ENCODE measurements around the gene PRCD. TPM values are rescaled to one million over a fixed set of nuclear protein-coding genes. Genes with fewer than 3 reads are reported as not detected.

Gene PRCD
- total RNA-seq, 1 donor from 2014 or later, result 5.3 TPM

DNA sequence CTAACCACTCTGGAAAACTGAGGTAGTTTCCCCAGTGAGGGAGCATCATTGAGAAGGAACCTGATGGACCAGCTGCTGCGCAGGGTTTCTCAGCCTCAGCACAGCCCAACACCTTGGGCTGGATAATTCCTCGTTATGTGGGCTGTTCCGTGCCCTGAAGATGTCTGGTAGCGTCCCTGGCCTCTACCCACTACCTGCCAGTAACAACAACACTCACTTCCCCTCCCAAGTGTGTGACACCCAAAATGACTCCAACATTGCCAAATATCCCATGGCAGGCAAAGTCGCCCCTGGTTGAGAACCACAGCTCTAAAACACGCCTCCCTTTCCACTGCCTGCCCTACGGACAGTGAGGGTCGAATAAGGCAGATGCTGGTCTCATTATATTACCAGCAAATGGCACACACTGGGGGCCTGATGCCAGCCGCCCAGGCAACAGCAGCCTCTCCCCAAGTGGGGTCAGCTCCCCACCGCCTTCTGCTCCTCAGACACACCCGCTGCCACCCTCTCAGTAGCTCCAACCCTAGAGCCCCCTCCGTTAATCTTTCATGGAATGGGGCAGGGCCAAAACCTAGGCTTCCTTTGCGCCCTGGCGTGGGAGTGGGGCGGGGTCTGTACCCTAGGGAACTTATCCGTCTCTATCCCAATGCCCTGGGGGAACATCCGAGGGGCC, 39.6 kb upstream of the PRCD start:
- H3K27ac Mint-ChIP-seq, result peak overlapping the region; percentile 95
- DNase-seq (no peak), ATAC-seq (ENCODE audit: low read depth) (no peak)
- TF ChIP-seq, protein P1, sequence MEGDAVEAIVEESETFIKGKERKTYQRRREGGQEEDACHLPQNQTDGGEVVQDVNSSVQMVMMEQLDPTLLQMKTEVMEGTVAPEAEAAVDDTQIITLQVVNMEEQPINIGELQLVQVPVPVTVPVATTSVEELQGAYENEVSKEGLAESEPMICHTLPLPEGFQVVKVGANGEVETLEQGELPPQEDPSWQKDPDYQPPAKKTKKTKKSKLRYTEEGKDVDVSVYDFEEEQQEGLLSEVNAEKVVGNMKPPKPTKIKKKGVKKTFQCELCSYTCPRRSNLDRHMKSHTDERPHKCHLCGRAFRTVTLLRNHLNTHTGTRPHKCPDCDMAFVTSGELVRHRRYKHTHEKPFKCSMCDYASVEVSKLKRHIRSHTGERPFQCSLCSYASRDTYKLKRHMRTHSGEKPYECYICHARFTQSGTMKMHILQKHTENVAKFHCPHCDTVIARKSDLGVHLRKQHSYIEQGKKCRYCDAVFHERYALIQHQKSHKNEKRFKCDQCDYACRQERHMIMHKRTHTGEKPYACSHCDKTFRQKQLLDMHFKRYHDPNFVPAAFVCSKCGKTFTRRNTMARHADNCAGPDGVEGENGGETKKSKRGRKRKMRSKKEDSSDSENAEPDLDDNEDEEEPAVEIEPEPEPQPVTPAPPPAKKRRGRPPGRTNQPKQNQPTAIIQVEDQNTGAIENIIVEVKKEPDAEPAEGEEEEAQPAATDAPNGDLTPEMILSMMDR (IDR thresholded peaks at IDR 0.05), result no peak
- peaks cover 69% of the 10 kb centered on the region for H3K4me1 Mint-ChIP-seq
- ChIA-PET POLR2A (interaction anchor here (0.8 to 21.4 kb wide), 11 partner anchors 16 to 236 kb away, joined by 3 to 769 read pairs (median 4); partner anchors contain the start of genes AANAT, JMJD6, METTL23 and UBALD2), CTCF (interaction anchor here (1.4 to 11.4 kb wide), 5 partner anchors 10 to 35 kb away, joined by 3 to 129 read pairs (median 4); partner anchors contain the start of gene AANAT)
- no peaks in the 10 kb centered on the region for H3K9me3 Mint-ChIP-seq
- no peaks in the 10 kb centered on the region for H3K27me3 Mint-ChIP-seq
- peaks cover 39% of the 10 kb centered on the region for H3K36me3 Mint-ChIP-seq (ENCODE audit: low read depth)
- H3K4me3 Mint-ChIP-seq, result peak overlapping the region; percentile 99
- intact Hi-C loops (cut with micrococcal nuclease), result no loop called here

DNA sequence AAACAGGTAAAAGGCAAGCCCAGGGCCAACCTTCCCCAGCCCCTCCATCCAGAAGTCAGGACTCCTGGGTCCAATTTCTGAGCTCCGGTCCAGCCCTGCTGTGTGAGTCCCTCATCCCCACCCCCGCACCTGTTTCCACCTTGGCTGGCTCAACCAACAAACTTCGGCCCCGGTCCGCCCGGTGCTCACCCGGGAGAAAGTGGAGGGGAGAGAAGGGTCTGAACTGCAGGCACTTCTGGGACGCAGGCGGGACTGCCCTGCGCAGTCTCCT, 39.2 kb upstream of the PRCD start:
- TF ChIP-seq, protein P1 (IDR thresholded peaks at IDR 0.05), result no peak
- Mint-ChIP-seq H3K4me3 (peak overlapping the region; percentile 99), H3K36me3 (ENCODE audit: low read depth) (peaks cover 37% of the 10 kb centered on the region), H3K9me3 (no peaks in the 10 kb centered on the region), H3K4me1 (peaks cover 65% of the 10 kb centered on the region), H3K27ac (peak overlapping the region; percentile 95), H3K27me3 (no peaks in the 10 kb centered on the region)
- intact Hi-C loops (cut with micrococcal nuclease), result loop anchor here (1.0 kb wide), 4 partner anchors 8 to 47 kb away; partner anchors contain the start of gene UBE2O
- ATAC-seq (ENCODE audit: low read depth) (peak; percentile 7), DNase-seq (no peak)
- ChIA-PET POLR2A (interaction anchor here (1.0 to 21.4 kb wide), 6 partner anchors 18 to 230 kb away, joined by 3 to 769 read pairs (median 6); partner anchors contain the start of gene AANAT), CTCF (interaction anchor here (1.4 to 11.4 kb wide), 4 partner anchors 10 to 35 kb away, joined by 3 to 129 read pairs (median 4); partner anchors contain the start of gene AANAT)

DNA sequence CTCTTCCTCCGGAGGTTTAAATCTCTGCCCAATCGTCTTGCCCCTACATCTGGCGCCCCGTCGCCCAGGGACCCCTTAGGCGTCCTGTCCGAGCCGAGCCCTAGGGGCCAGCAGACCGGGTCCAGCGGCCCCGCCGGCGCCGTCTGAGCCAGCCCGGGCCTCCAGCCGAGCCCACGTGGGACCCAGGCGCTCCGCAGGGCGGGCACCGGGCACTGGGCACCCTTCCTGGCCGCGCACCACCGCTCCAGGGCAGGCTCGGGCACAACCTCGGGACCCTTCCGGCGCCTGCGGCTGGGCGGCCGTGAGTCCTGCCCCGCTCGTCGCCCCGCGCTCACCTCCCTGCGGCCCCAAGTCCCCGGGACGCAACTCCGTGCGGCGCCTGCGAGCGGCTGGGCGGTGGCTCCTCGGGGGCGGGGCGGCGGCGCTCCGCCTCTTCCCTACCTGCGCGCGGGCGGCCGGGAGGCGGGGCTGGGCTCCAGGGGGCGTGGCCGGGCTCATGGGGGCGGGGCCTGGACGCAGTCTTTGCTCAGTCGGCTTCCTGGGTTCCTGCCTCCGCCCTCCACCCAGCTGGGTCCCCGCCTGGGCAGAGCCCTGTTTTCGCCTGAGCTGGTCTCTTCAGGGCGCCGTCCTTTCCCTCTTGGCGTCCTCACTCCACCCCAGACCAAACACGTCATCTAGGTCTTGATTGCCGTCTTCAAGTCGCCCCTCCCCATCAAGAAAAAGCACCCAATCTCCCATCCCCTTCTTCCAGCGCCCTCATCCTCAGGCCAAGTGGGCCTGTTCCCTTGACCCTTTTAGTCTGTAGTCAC, 38.6 kb upstream of the PRCD start, which contains the start of gene RHBDF2:
RHBDF2 (minus strand) TSS at position 406 of the 809 bp plus-strand sequence. CDS start 19,899 bp downstream, outside the sequence.
- Mint-ChIP-seq H3K9me3 (no peaks in the 10 kb centered on the region), H3K36me3 (ENCODE audit: low read depth) (peaks cover 32% of the 10 kb centered on the region), H3K4me3 (peak within 1 kb of the TSS; percentile 99), H3K27me3 (no peaks in the 10 kb centered on the region), H3K4me1 (peaks cover 64% of the 10 kb centered on the region), H3K27ac (peak within 1 kb of the TSS; percentile 95)
- TF ChIP-seq, protein P1 (IDR thresholded peaks at IDR 0.05), result no peak
- DNase-seq, result peak; percentile 100
- peak; percentile 87 for ATAC-seq (ENCODE audit: low read depth)
- ChIA-PET POLR2A (interaction anchor here (0.6 to 21.4 kb wide), 13 partner anchors 18 to 231 kb away, joined by 3 to 769 read pairs (median 4); partner anchors contain the start of genes AANAT and UBE2O), CTCF (interaction anchor here (0.6 to 11.4 kb wide), 11 partner anchors 8 to 223 kb away, joined by 3 to 129 read pairs (median 4); partner anchors contain the start of gene AANAT)
- intact Hi-C loops (cut with micrococcal nuclease), result loop anchor here (1.0 kb wide), 4 partner anchors 9 to 48 kb away; partner anchors contain the start of gene UBE2O

DNA sequence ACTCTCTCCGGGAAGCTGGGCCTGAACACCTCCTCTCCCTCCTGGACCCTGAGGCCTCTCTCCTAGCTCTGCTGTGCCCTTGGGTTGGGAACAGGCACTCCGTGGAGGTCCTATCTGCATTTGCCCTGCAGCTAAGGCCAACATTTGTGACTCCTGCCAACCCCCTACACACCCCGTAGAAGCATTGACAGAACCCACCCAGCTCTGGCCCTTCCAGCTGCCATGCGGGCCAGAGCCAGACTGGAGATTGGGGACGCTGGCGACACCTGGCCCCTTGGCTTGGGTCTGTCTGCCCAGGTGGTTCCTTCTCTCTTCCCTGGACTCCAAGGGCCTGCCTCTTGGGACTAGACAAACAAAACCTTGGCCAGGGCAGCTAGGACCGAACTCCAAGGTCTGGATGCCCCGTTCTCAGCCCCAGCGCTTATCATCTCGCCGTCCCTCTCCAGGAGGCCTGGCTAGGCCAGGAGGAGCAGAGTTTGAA, 38.0 kb upstream of the PRCD start:
- CTCF ChIA-PET, result interaction anchor here (0.6 to 11.4 kb wide), 11 partner anchors 9 to 224 kb away, joined by 3 to 129 read pairs (median 4); partner anchors contain the start of gene AANAT
- ATAC-seq (ENCODE audit: low read depth), result no peak

More for the DNA sequence above, 38.0 kb upstream of the PRCD start:
- peaks cover 28% of the 10 kb centered on the region for H3K36me3 Mint-ChIP-seq (ENCODE audit: low read depth)
- H3K27ac Mint-ChIP-seq, result peak overlapping the region; percentile 90
- H3K9me3 Mint-ChIP-seq, result no peaks in the 10 kb centered on the region
- H3K4me1 Mint-ChIP-seq, result peaks cover 64% of the 10 kb centered on the region
- no peak for DNase-seq
- intact Hi-C loops (cut with micrococcal nuclease), result loop anchor here (1.0 kb wide), 4 partner anchors 10 to 49 kb away; partner anchors contain the start of gene UBE2O
- POLR2A ChIA-PET, result interaction anchor here (0.6 to 21.4 kb wide), 12 partner anchors 19 to 231 kb away, joined by 3 to 769 read pairs (median 4); partner anchors contain the start of genes AANAT and UBE2O
- H3K4me3 Mint-ChIP-seq, result peak overlapping the region; percentile 99
- TF ChIP-seq, protein P1 (IDR thresholded peaks at IDR 0.05), result no peak
- H3K27me3 Mint-ChIP-seq, result no peaks in the 10 kb centered on the region

Measured in activated B cell treated with CpG ODN at 0.5 μM for 24 hours (primary cell).